OCI-LY7 (cell line): ENCODE results near the gene PDE4A.

Experiments used
- CTCF ChIP-seq: fragments of 200-600 bp; sonication (generic); conservative IDR thresholded peaks from 2 replicates; pipeline ENCODE4 v1.5.1; 2014; ENCODE audit warnings: mild to moderate bottlenecking, antibody characterized with exemption, low read length, moderate library complexity, mixed read lengths
- EZH2phosphoT487 ChIP-seq: fragments of 200-600 bp; sonication (generic); IDR thresholded peaks from 2 replicates; pipeline ENCODE4 v1.6.1; 2018; ENCODE audit warnings: low read depth, borderline replicate concordance, mild to moderate bottlenecking, mixed run types, antibody characterized with exemption, low read length, moderate library complexity, mixed read lengths

DNA sequence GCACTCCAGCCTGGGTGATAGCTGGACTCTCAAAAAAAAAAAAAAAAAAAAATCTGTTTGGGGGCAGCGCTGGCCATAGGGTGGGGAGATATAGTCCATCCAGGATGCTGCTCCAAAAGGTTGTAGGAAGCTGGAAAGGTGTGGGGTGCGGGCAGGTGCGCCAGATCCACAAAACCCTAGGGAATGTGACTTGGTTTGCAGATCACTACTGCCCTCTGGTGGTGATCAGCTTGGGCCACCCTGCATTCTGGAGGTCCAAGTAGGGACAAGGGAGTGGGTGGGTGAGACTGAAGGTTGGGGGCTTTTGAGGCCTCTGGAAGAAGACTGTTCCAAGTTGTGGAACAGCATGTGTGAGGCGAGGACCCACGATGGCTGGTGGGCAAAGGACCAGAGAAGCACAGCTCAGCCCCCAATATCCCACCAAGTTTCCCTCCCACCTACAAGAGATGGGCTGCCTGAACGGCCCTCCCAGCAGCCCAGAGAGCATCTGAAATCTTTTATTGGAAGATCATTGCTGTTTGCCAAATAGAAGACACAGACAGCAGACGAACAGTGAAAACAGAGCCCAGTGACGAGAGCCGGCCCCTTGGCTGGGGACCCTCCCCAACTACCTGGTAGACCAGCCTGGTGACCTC lies 29.6 kb upstream of the PDE4A start:
- TF ChIP-seq CTCF (peak; percentile 91), EZH2phosphoT487 (no peak)
